GM10266 (cell line): ENCODE data around the gene PTPRD.

Experiments used
- DNase-seq: peaks from one replicate; pipeline ENCODE4 v3.0.0; 2012; ENCODE audit errors: extremely low spot score
- CTCF ChIP-seq: IDR thresholded peaks from 2 replicates; pipeline ENCODE4 v1.5.1; 2012; ENCODE audit warnings: mild to moderate bottlenecking, low read depth; ENCODE audit not compliant: control insufficient read depth, insufficient read depth; ENCODE audit errors: missing control alignments

Gene PTPRD

GRCh38 chr9:9919174-9919775, 693.5 kb downstream of the PTPRD start:
- TF ChIP-seq CTCF = no peak
- no peak for DNase-seq

GRCh38 chr9:9917400-9917799, 695.4 kb downstream of the PTPRD start:
- no peak for DNase-seq
- no peak for TF ChIP-seq CTCF

GRCh38 chr9:9914174-9914573, 698.6 kb downstream of the PTPRD start:
- no peak for DNase-seq
- no peak for TF ChIP-seq CTCF

- TF ChIP-seq CTCF = no peak
Observed at GRCh38 chr9:9913276-9913832, 699.4 kb downstream of the PTPRD start.

GRCh38 chr9:9912459-9912858, 700.3 kb downstream of the PTPRD start:
- no peak for DNase-seq
- TF ChIP-seq CTCF = peak; percentile 41

More at GRCh38 chr9:9913276-9913832, 699.4 kb downstream of the PTPRD start:
- DNase-seq = no peak

GRCh38 chr9:9905736-9906135, 707.1 kb downstream of the PTPRD start:
- no peak for DNase-seq
- no peak for TF ChIP-seq CTCF

GRCh38 chr9:9904041-9904440, 708.8 kb downstream of the PTPRD start:
- DNase-seq = no peak
- TF ChIP-seq CTCF = no peak
